HCT116 (cell line): ENCODE data around the gene TMEM145. TPM values are rescaled to one million over a fixed set of nuclear protein-coding genes. Genes with fewer than 3 reads are reported as not detected.

Source experiments
- ATAC-seq: fragments of 200-7000 bp; cut with Tn5 transposase; 2 replicates; pipeline ENCODE4 v1.9.1; 2020; ENCODE audit warnings: mild to moderate bottlenecking, moderate library complexity
- BruUV-seq: library from RNA; stranded (reverse); fragments of 400-500 nt; replicated peaks from 2 replicates; lab custom pipeline; 2021; lab: Mats Ljungman, UMichigan
- CTCF ChIA-PET: fragments of 300-600 bp; sonication (Branson Sonifier 250); formaldehyde crosslinking; loops from one replicate; lab custom pipeline; 2021; ENCODE audit warnings: antibody characterized with exemption; lab: Charles Lee
- POLR2A ChIA-PET: fragments of 300-600, 350-600 bp; sonication (Branson Sonifier 250); formaldehyde crosslinking; loops from one replicate; lab custom pipeline; 2021; ENCODE audit warnings: antibody characterized with exemption; lab: Charles Lee
- RAD21 ChIA-PET, 2 experiments: fragments of 300-600 bp; sonication (Branson Sonifier 250); formaldehyde crosslinking; loops; one replicate each; lab custom pipeline; 2023; ENCODE audit warnings: low total read pairs in 2 of 2; ENCODE audit not compliant: uncharacterized antibody in 2 of 2, unreplicated experiment in 2 of 2, low non-redundant PET in 1 of 2; lab: Charles Lee
- DNase-seq: peaks from one replicate; pipeline ENCODE4 v3.0.0-alpha.2; 2010; ENCODE audit warnings: low read depth, low spot score
- H2AFZ ChIP-seq: fragments of 200-600 bp; shearing (Covaris generic), sonication (generic); 2 replicates; pipeline ENCODE4 v1.6.1; 2017; ENCODE audit warnings: low read depth, mixed run types, mixed read lengths, antibody characterized with exemption, low read length; ENCODE audit not compliant: poor library complexity, severe bottlenecking
- H3K27ac ChIP-seq: 2 replicates; pipeline ENCODE4 v1.5.1; 2012; ENCODE audit warnings: low read depth, low read length
- H3K27me3 ChIP-seq: fragments of 200-600 bp; sonication (generic); 2 replicates; pipeline ENCODE4 v1.6.1; 2016; ENCODE audit warnings: mixed run types, low read length, mixed read lengths; ENCODE audit not compliant: insufficient read depth
- H3K36me3 ChIP-seq, 2 experiments: fragments of 200-500 bp in 1 of 2; fragments of 200-600 bp in 1 of 2; sonication (Bioruptor generic) in 1 of 2; sonication (generic) in 1 of 2; 2 replicates each; pipeline versions ENCODE4 v1.5.1 to v1.6.1; 2014 to 2016; ENCODE audit warnings: low read length in 2 of 2, inconsistent platforms in 1 of 2, mixed read lengths in 1 of 2, mixed run types in 1 of 2; ENCODE audit not compliant: insufficient read depth in 2 of 2, control insufficient read depth in 1 of 2
- H3K4me1 ChIP-seq, 2 experiments: fragments of 200-600 bp in 1 of 2; sonication (generic) in 1 of 2; 2 replicates each; pipeline versions ENCODE4 v1.5.1 to v1.6.1; 2012 to 2017; ENCODE audit warnings: low read length in 2 of 2, inconsistent platforms in 1 of 2, mild to moderate bottlenecking in 1 of 2, mixed read lengths in 1 of 2, mixed run types in 1 of 2, moderate library complexity in 1 of 2; ENCODE audit not compliant: insufficient read depth in 2 of 2, control insufficient read depth in 1 of 2
- H3K4me2 ChIP-seq: fragments of 200-600 bp; sonication (generic); 2 replicates; pipeline ENCODE4 v1.6.1; 2017; ENCODE audit warnings: mixed run types, low read length, mixed read lengths
- H3K4me3 ChIP-seq, 2 experiments: fragments of 200-600 bp in 1 of 2; sonication (generic) in 1 of 2; replicated peaks in 1 of 2; 2 replicates each; pipeline ENCODE4 v1.5.1; 2011 to 2016; ENCODE audit warnings: low read length in 2 of 2, control low read depth in 1 of 2, low read depth in 1 of 2, mild to moderate bottlenecking in 1 of 2, mixed read lengths in 1 of 2, mixed run types in 1 of 2
- H3K79me2 ChIP-seq: fragments of 200-600 bp; sonication (generic); 2 replicates; pipeline ENCODE4 v1.6.1; 2017; ENCODE audit warnings: mild to moderate bottlenecking, mixed run types, low read length, moderate library complexity, mixed read lengths; ENCODE audit not compliant: insufficient read depth
- H3K9ac ChIP-seq: fragments of 200-600 bp; sonication (generic); 2 replicates; pipeline ENCODE4 v1.6.1; 2016; ENCODE audit warnings: low read length, mixed read lengths
- H3K9me2 ChIP-seq: fragments of 200-600 bp; sonication (generic), shearing (Covaris generic); 2 replicates; pipeline ENCODE4 v1.6.1; 2017; ENCODE audit warnings: mixed run types, mild to moderate bottlenecking, moderate library complexity; ENCODE audit not compliant: insufficient read depth
- H3K9me3 ChIP-seq, 2 experiments: fragments of 200-500 bp in 1 of 2; fragments of 200-600 bp in 1 of 2; sonication (Bioruptor generic) in 1 of 2; sonication (generic) in 1 of 2; 2 replicates each; pipeline ENCODE4 v1.6.1; 2014 to 2017; ENCODE audit warnings: low read length in 2 of 2, mixed read lengths in 2 of 2, inconsistent platforms in 1 of 2, low read depth in 1 of 2, mild to moderate bottlenecking in 1 of 2, mixed run types in 1 of 2, moderate library complexity in 1 of 2; ENCODE audit not compliant: control insufficient read depth in 1 of 2, insufficient read depth in 1 of 2
- H4K20me1 ChIP-seq: fragments of 200-600 bp; sonication (generic), shearing (Covaris generic); 2 replicates; pipeline ENCODE4 v1.6.1; 2017; ENCODE audit warnings: mixed run types, mild to moderate bottlenecking, moderate library complexity; ENCODE audit not compliant: insufficient read depth
- CBX3 ChIP-seq: IDR thresholded peaks from 2 replicates; pipeline ENCODE4 v1.6.1; 2012; ENCODE audit warnings: low read depth
- CEBPB ChIP-seq: IDR thresholded peaks from 2 replicates; pipeline ENCODE4 v1.6.1; 2012; ENCODE audit warnings: low read depth
- EGR1 ChIP-seq: IDR thresholded peaks from 2 replicates; pipeline ENCODE4 v1.6.1; 2012; ENCODE audit warnings: low read depth
- EZH2 ChIP-seq: fragments of 200-600 bp; sonication (generic); IDR thresholded peaks from 2 replicates; pipeline ENCODE4 v1.6.1; 2017; ENCODE audit warnings: antibody characterized with exemption, mixed run types
- EZH2phosphoT487 ChIP-seq: fragments of 200-600 bp; IDR thresholded peaks from 2 replicates; pipeline ENCODE4 v1.6.1; 2018; ENCODE audit warnings: antibody characterized with exemption, borderline replicate concordance
- JUND ChIP-seq: IDR thresholded peaks from 2 replicates; pipeline ENCODE4 v1.6.1; 2012
- POLR2A ChIP-seq: IDR thresholded peaks from 2 replicates; pipeline ENCODE4 v1.7.0; 2011; ENCODE audit warnings: borderline replicate concordance; ENCODE audit not compliant: insufficient read depth, insufficient read length; ENCODE audit errors: extremely low read depth
- POLR2AphosphoS5 ChIP-seq: IDR thresholded peaks from 2 replicates; pipeline ENCODE4 v1.6.1; 2011; ENCODE audit warnings: mild to moderate bottlenecking, low read depth, low read length, moderate library complexity
- RAD21 ChIP-seq: IDR thresholded peaks from 2 replicates; pipeline ENCODE4 v1.6.1; 2012; ENCODE audit warnings: low read depth, mild to moderate bottlenecking
- SP1 ChIP-seq: IDR thresholded peaks from 2 replicates; pipeline ENCODE4 v1.6.1; 2012; ENCODE audit warnings: low read depth
- SRF ChIP-seq: IDR thresholded peaks from 2 replicates; pipeline ENCODE4 v1.6.1; 2012; ENCODE audit warnings: low read depth
- TCF7L2 ChIP-seq: IDR thresholded peaks from 2 replicates; pipeline ENCODE4 v1.7.0; 2011; ENCODE audit warnings: borderline replicate concordance, inconsistent platforms; ENCODE audit not compliant: insufficient read depth, insufficient read length; ENCODE audit errors: extremely low read depth
- YY1 ChIP-seq: IDR thresholded peaks from 2 replicates; pipeline ENCODE4 v1.6.1; 2011; ENCODE audit warnings: low read length, low read depth, moderate library complexity, mild to moderate bottlenecking; ENCODE audit not compliant: insufficient replicate concordance; ENCODE audit errors: extremely low read depth
- ZFX ChIP-seq: fragments of 450-650 bp; IDR thresholded peaks from 2 replicates; pipeline ENCODE4 v1.6.1; 2017
- ZNF274 ChIP-seq: fragments of 200-500 bp; sonication (Bioruptor generic); IDR thresholded peaks from 2 replicates; pipeline ENCODE4 v1.6.1; 2014; ENCODE audit warnings: mild to moderate bottlenecking, low read depth, low read length, inconsistent platforms
- intact Hi-C: fragments of 100-400 bp; cut with micrococcal nuclease; formaldehyde crosslinking; loops from 2 replicates; pipeline ENCODE4 v1.10.0; 2022
- total RNA-seq: library from RNA; stranded (reverse); gene quantifications from one replicate; pipeline ENCODE4 v1.2.1, GENCODE V29; 2021; ENCODE audit not compliant: unreplicated experiment
- TF ChIP-seq, protein P1 (sequence below): IDR thresholded peaks from 2 replicates; pipeline ENCODE4 v1.6.1; 2012

Gene TMEM145
- total RNA-seq, 1 experiment from 2014 or later, result 7.2 TPM

DNA sequence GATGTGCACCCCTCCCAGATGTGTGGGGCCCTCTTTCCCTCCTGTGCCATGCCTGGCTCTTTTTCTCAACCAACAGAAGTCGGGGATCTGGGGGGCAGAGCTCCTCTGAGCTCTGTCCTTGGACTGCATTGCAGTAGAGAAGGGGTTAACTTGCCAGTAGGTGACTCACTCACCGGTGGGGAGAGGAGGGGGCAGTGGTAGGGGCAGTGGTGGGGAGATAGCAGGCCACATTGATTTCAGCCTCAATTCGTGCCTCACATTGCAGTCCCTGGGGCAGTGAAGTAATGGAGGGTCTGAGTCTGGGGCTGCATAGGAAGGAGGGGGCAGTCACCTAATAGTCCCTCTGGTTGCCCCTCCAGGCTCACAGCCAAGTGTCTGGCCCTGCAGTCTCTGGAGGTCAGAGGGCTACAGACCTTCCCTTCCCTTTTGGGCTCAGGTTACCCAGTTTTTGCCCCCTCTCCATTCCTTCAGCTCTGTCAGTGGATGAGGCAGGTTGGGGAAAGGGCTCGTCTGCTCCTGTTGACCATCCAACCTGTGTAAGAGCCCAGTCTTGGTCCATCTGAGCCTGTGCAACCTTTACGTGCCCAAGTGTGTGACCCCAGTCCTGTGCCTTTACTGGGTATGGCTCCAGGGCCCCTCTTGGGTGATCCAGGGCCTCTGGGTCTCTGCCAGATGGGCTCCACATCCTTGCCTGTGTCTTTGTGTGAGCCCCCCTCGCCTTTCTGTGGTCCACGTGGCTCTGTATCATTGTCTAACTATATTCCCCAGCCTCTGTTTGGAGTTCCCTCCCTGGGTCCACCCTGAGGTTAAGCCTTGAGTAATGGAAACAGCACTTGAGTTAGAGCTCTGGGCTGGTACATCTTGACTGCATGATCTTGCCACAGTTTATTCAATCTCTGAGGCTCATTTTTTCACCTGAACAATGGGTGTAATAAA is 31.0 kb upstream of the TMEM145 start:
- RAD21 ChIA-PET, result interaction anchor here (0.6 to 1.3 kb wide), 3 partner anchors 20 to 39 kb away, joined by 3 to 7 read pairs (median 4); partner anchors contain the start of genes GSK3A (in 1 of the 2) and PAFAH1B3 (in 1 of the 2)
- BruUV-seq, result no TSS peak
- TF ChIP-seq SRF, result no peak
- TF ChIP-seq ZNF274, result no peak
- no peak for TF ChIP-seq POLR2A
- 0 out of 2 replicates have a peak, but pooled peaks have one; percentile 27 for TF ChIP-seq SP1
- no peak for TF ChIP-seq EGR1
- ATAC-seq (no peak), DNase-seq (no peak)
- Histone ChIP-seq H3K27me3 (no peaks in the 10 kb centered on the region), H3K9me3 (no peaks in the 10 kb centered on the region), H4K20me1 (no peaks in the 10 kb centered on the region), H3K9me2 (no peaks in the 10 kb centered on the region), H3K4me1 (peaks cover 49 to 79% of the 10 kb centered on the region in 2 experiments), H3K36me3 (0 out of 4 replicates have a peak, but pooled peaks cover 0 to 3% of the 10 kb centered on the region in 2 experiments), H3K9ac (peak overlapping the region; percentile 86), H2AFZ (no peak overlapping the region), H3K79me2 (peaks cover 18% of the 10 kb centered on the region; the same call in 1 of the 2 replicates), H3K4me3 (peak overlapping the region; percentile 70 to 72), H3K4me2 (peak overlapping the region; percentile 97), H3K27ac (peak overlapping the region; percentile 94)
- intact Hi-C loops, result loop anchor here (2.0 kb wide), 1 partner anchor 39 kb away; the partner anchor contains the start of gene GSK3A
- POLR2A ChIA-PET, result interaction anchor here (0.9 to 1.3 kb wide), 4 partner anchors 12 to 323 kb away, joined by 3 to 5 read pairs (median 4); partner anchors contain the start of genes GSK3A and RABAC1
- CTCF ChIA-PET, result interaction anchor here (0.6 to 4.8 kb wide), 4 partner anchors 26 to 120 kb away, joined by 3 to 63 read pairs (median 10); partner anchors contain the start of gene GSK3A

DNA sequence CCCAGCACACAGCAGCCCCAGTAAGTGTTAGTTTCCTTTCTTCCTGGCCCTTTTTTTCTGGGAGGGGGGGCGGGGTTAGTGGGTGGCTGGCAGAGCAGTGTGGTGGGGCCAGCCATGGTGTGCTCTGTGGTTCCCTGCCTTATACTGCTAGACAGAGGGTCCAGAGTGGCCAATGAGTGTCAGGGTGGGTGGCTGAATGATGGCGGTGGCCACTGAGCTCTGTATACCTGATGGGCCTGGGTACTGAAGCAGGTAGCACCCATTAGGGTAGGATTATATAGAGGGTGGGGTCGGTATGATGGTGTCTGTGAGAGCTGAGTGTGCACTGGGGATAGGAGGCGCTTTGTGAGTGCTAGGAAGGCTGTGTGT is 30.3 kb upstream of the TMEM145 start:
- H3K27me3 ChIP-seq, result no peaks in the 10 kb centered on the region
- peak overlapping the region; percentile 97 for H3K4me2 ChIP-seq
- H3K9me2 ChIP-seq, result no peaks in the 10 kb centered on the region
- TF ChIP-seq RAD21 (no peak), YY1 (no peak), SRF (no peak), SP1 (no peak), CBX3 (no peak), CEBPB (no peak), EZH2phosphoT487 (no peak), POLR2A (no peak), JUND (no peak), ZFX (no peak), TCF7L2 (no peak), EZH2 (no peak), EGR1 (no peak), POLR2AphosphoS5 (no peak)
- TF ChIP-seq, protein P1, sequence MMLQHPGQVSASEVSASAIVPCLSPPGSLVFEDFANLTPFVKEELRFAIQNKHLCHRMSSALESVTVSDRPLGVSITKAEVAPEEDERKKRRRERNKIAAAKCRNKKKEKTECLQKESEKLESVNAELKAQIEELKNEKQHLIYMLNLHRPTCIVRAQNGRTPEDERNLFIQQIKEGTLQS, result no peak
- no TSS peak for BruUV-seq
- POLR2A ChIA-PET, result interaction anchor here (1.1 kb wide), 1 partner anchor 40 kb away, joined by 4 read pairs; no protein-coding TSS in a partner anchor
- peaks cover 46 to 75% of the 10 kb centered on the region in 2 experiments for H3K4me1 ChIP-seq
- H4K20me1 ChIP-seq, result no peaks in the 10 kb centered on the region
- peak overlapping the region; percentile 86 for H3K9ac ChIP-seq
- H2AFZ ChIP-seq, result no peak overlapping the region
- H3K27ac ChIP-seq, result peak overlapping the region; percentile 94
- CTCF ChIA-PET, result interaction anchor here (4.8 kb wide), 1 partner anchor 37 kb away, joined by 63 read pairs; no protein-coding TSS in a partner anchor
- H3K79me2 ChIP-seq, result peaks cover 18% of the 10 kb centered on the region; the same call in 1 of the 2 replicates
- intact Hi-C loops, result no loop called here
- H3K9me3 ChIP-seq, result no peaks in the 10 kb centered on the region
- ATAC-seq (no peak), DNase-seq (no peak)
- H3K4me3 ChIP-seq, result peak overlapping the region in 1 of 2 experiments; percentile 59; a peak in 3 of 4 replicates
- peaks cover 4 to 9% of the 10 kb centered on the region in 2 experiments; a peak in 2 of 4 replicates for H3K36me3 ChIP-seq
- RAD21 ChIA-PET, result interaction anchor here in 1 of 2 experiments (0.6 kb wide), 1 partner anchor 37 kb away, joined by 7 read pairs; no protein-coding TSS in a partner anchor
